Measurements from ENCODE around the gene KATNAL1.
"Not testable (repeated sequence)": the region's sequence is repeated elsewhere in the genome, so short reads cannot be mapped to it uniquely, and the experiment has no call there.

The KATNAL1 gene

GRCh38 chr13:30292325-30292724 is 15.0 kb downstream of the KATNAL1 start:
- no peak for DNase-seq (ENCODE audit: low spot score)

- no peak for DNase-seq (ENCODE audit: low spot score)
These were observed 16.4 kb downstream of the KATNAL1 start for GRCh38 chr13:30290812-30291436.

GRCh38 chr13:30289533-30289932 is 17.8 kb downstream of the KATNAL1 start:
- no peak for DNase-seq (ENCODE audit: low spot score)

GRCh38 chr13:30286059-30286458 is 21.3 kb downstream of the KATNAL1 start:
- DNase-seq (ENCODE audit: low spot score) = not testable (repeated sequence)

- no peak for DNase-seq (ENCODE audit: low spot score)
These were observed 31.2 kb downstream of the KATNAL1 start for GRCh38 chr13:30276178-30276577.

GRCh38 chr13:30274083-30274482 is 33.3 kb downstream of the KATNAL1 start:
- DNase-seq (ENCODE audit: low spot score) = no peak

- DNase-seq (ENCODE audit: low spot score) = not testable (repeated sequence)
These were observed 37.3 kb downstream of the KATNAL1 start for GRCh38 chr13:30270035-30270434.

GRCh38 chr13:30268673-30269072 is 38.7 kb downstream of the KATNAL1 start:
- DNase-seq (ENCODE audit: low spot score) = no peak

- DNase-seq (ENCODE audit: low spot score) = no peak
These were observed 40.6 kb downstream of the KATNAL1 start for GRCh38 chr13:30266756-30267155.

- DNase-seq (ENCODE audit: low spot score) = not testable (repeated sequence)
These were observed 48.1 kb downstream of the KATNAL1 start for GRCh38 chr13:30259149-30259733.

GRCh38 chr13:30257468-30258099 is 49.8 kb downstream of the KATNAL1 start:
- no peak for DNase-seq (ENCODE audit: low spot score)

GRCh38 chr13:30256713-30257467 is 50.5 kb downstream of the KATNAL1 start:
- DNase-seq (ENCODE audit: low spot score) = no peak

GRCh38 chr13:30255696-30256095 is 51.7 kb downstream of the KATNAL1 start:
- DNase-seq (ENCODE audit: low spot score) = no peak

GRCh38 chr13:30253830-30254229 is 53.5 kb downstream of the KATNAL1 start:
- DNase-seq (ENCODE audit: low spot score) = no peak

GRCh38 chr13:30247406-30247805 is 59.9 kb downstream of the KATNAL1 start:
- DNase-seq (ENCODE audit: low spot score) = no peak

- no peak for DNase-seq (ENCODE audit: low spot score)
These were observed 65.8 kb downstream of the KATNAL1 start for GRCh38 chr13:30241532-30241931.

GRCh38 chr13:30240608-30241007 is 66.7 kb downstream of the KATNAL1 start:
- DNase-seq (ENCODE audit: low spot score) = no peak

GRCh38 chr13:30235216-30235615 is 72.1 kb downstream of the KATNAL1 start:
- DNase-seq (ENCODE audit: low spot score) = no peak

GRCh38 chr13:30234619-30235162 is 72.7 kb downstream of the KATNAL1 start:
- DNase-seq (ENCODE audit: low spot score) = no peak

GRCh38 chr13:30224732-30225131 is 82.6 kb downstream of the KATNAL1 start:
- DNase-seq (ENCODE audit: low spot score) = no peak

GRCh38 chr13:30222254-30222653 is 85.1 kb downstream of the KATNAL1 start:
- no peak for DNase-seq (ENCODE audit: low spot score)

- DNase-seq (ENCODE audit: low spot score) = no peak
These were observed 91.2 kb downstream of the KATNAL1 start for GRCh38 chr13:30216111-30216510.

- DNase-seq (ENCODE audit: low spot score) = no peak
These were observed 95.1 kb downstream of the KATNAL1 start for GRCh38 chr13:30212256-30212655.
